ENCODE results near the gene PCSK7.

Gene PCSK7

GRCh38 chr11:117179048-117179999, 52.5 kb downstream of the PCSK7 start:
- Histone ChIP-seq H3K4me1 (ENCODE audit: control insufficient read depth, insufficient read depth, low read length) (peaks cover 23% of the 10 kb centered on the region), H3K27me3 (ENCODE audit: control insufficient read depth, insufficient read depth, low read length) (no peaks in the 10 kb centered on the region), H3K9ac (ENCODE audit: low read length) (peak overlapping the region; percentile 84), H3K36me3 (ENCODE audit: control insufficient read depth, insufficient read depth, low read length) (peaks cover 14% of the 10 kb centered on the region), H3K4me3 (ENCODE audit: low read length) (peak overlapping the region; percentile 92), H3K27ac (ENCODE audit: low read depth, low read length) (peak overlapping the region; percentile 94)

- H3K36me3 ChIP-seq (ENCODE audit: control insufficient read depth, insufficient read depth, low read length), result peaks cover 10% of the 10 kb centered on the region
- peak within 1 kb of the TSS; percentile 84 for H3K9ac ChIP-seq (ENCODE audit: low read length)
- peaks cover 23% of the 10 kb centered on the region for H3K4me1 ChIP-seq (ENCODE audit: control insufficient read depth, insufficient read depth, low read length)
- peak within 1 kb of the TSS; percentile 94 for H3K27ac ChIP-seq (ENCODE audit: low read depth, low read length)
- H3K27me3 ChIP-seq (ENCODE audit: control insufficient read depth, insufficient read depth, low read length), result no peaks in the 10 kb centered on the region
- H3K4me3 ChIP-seq (ENCODE audit: low read length), result peak within 1 kb of the TSS; percentile 92
These were observed 53.5 kb downstream of the PCSK7 start, which contains the start of gene SIDT2 for GRCh38 chr11:117178210-117179034. Gene SIDT2 (plus strand): TSS chr11:117178743. CDS start chr11:117179264, 521 bp downstream.

GRCh38 chr11:117177534-117178209, 54.2 kb downstream of the PCSK7 start:
- peaks cover 23% of the 10 kb centered on the region for H3K4me1 ChIP-seq (ENCODE audit: control insufficient read depth, insufficient read depth, low read length)
- peak overlapping the region; percentile 92 for H3K4me3 ChIP-seq (ENCODE audit: low read length)

GRCh38 chr11:117176186-117176585, 55.7 kb downstream of the PCSK7 start:
- Histone ChIP-seq H3K9ac (ENCODE audit: low read length) (no peak overlapping the region), H3K4me1 (ENCODE audit: control insufficient read depth, insufficient read depth, low read length) (peaks cover 20% of the 10 kb centered on the region), H3K27ac (ENCODE audit: low read depth, low read length) (no peak overlapping the region)

More at GRCh38 chr11:117177534-117178209, 54.2 kb downstream of the PCSK7 start:
- H3K27ac ChIP-seq (ENCODE audit: low read depth, low read length), result peak overlapping the region; percentile 94
- H3K27me3 ChIP-seq (ENCODE audit: control insufficient read depth, insufficient read depth, low read length), result no peaks in the 10 kb centered on the region
- H3K9ac ChIP-seq (ENCODE audit: low read length), result peak overlapping the region; percentile 84
- peaks cover 9% of the 10 kb centered on the region for H3K36me3 ChIP-seq (ENCODE audit: control insufficient read depth, insufficient read depth, low read length)

GRCh38 chr11:117175781-117176180, 56.1 kb downstream of the PCSK7 start:
- H3K4me1 ChIP-seq (ENCODE audit: control insufficient read depth, insufficient read depth, low read length), result peaks cover 16% of the 10 kb centered on the region
- no peak overlapping the region for H3K27ac ChIP-seq (ENCODE audit: low read depth, low read length)
- H3K36me3 ChIP-seq (ENCODE audit: control insufficient read depth, insufficient read depth, low read length), result no peaks in the 10 kb centered on the region
- no peak overlapping the region for H3K9ac ChIP-seq (ENCODE audit: low read length)
- H3K27me3 ChIP-seq (ENCODE audit: control insufficient read depth, insufficient read depth, low read length), result no peaks in the 10 kb centered on the region
- no peak overlapping the region for H3K4me3 ChIP-seq (ENCODE audit: low read length)

More at GRCh38 chr11:117176186-117176585, 55.7 kb downstream of the PCSK7 start:
- no peaks in the 10 kb centered on the region for H3K36me3 ChIP-seq (ENCODE audit: control insufficient read depth, insufficient read depth, low read length)
- H3K27me3 ChIP-seq (ENCODE audit: control insufficient read depth, insufficient read depth, low read length), result no peaks in the 10 kb centered on the region
- H3K4me3 ChIP-seq (ENCODE audit: low read length), result no peak overlapping the region

- Histone ChIP-seq H3K4me1 (ENCODE audit: control insufficient read depth, insufficient read depth, low read length) (peaks cover 17% of the 10 kb centered on the region), H3K27ac (ENCODE audit: low read depth, low read length) (no peak overlapping the region), H3K27me3 (ENCODE audit: control insufficient read depth, insufficient read depth, low read length) (no peaks in the 10 kb centered on the region), H3K9ac (ENCODE audit: low read length) (no peak overlapping the region), H3K36me3 (ENCODE audit: control insufficient read depth, insufficient read depth, low read length) (no peaks in the 10 kb centered on the region), H3K4me3 (ENCODE audit: low read length) (no peak overlapping the region)
These were observed 56.8 kb downstream of the PCSK7 start for GRCh38 chr11:117175104-117175503.

GRCh38 chr11:117172724-117173421, 59.0 kb downstream of the PCSK7 start:
- Histone ChIP-seq H3K4me1 (ENCODE audit: control insufficient read depth, insufficient read depth, low read length) (peaks cover 6% of the 10 kb centered on the region), H3K36me3 (ENCODE audit: control insufficient read depth, insufficient read depth, low read length) (no peaks in the 10 kb centered on the region), H3K4me3 (ENCODE audit: low read length) (no peak overlapping the region), H3K9ac (ENCODE audit: low read length) (no peak overlapping the region), H3K27ac (ENCODE audit: low read depth, low read length) (no peak overlapping the region), H3K27me3 (ENCODE audit: control insufficient read depth, insufficient read depth, low read length) (no peaks in the 10 kb centered on the region)

GRCh38 chr11:117171404-117172061, 60.3 kb downstream of the PCSK7 start:
- peaks cover 6% of the 10 kb centered on the region for H3K4me1 ChIP-seq (ENCODE audit: control insufficient read depth, insufficient read depth, low read length)
- peak overlapping the region; percentile 3 for H3K27ac ChIP-seq (ENCODE audit: low read depth, low read length)
- H3K4me3 ChIP-seq (ENCODE audit: low read length), result no peak overlapping the region
- no peaks in the 10 kb centered on the region for H3K27me3 ChIP-seq (ENCODE audit: control insufficient read depth, insufficient read depth, low read length)
- peaks cover 5% of the 10 kb centered on the region for H3K36me3 ChIP-seq (ENCODE audit: control insufficient read depth, insufficient read depth, low read length)
- no peak overlapping the region for H3K9ac ChIP-seq (ENCODE audit: low read length)

GRCh38 chr11:117171007-117171403, 60.9 kb downstream of the PCSK7 start:
- Histone ChIP-seq H3K27ac (ENCODE audit: low read depth, low read length) (no peak overlapping the region), H3K27me3 (ENCODE audit: control insufficient read depth, insufficient read depth, low read length) (no peaks in the 10 kb centered on the region), H3K36me3 (ENCODE audit: control insufficient read depth, insufficient read depth, low read length) (peaks cover 7% of the 10 kb centered on the region), H3K4me3 (ENCODE audit: low read length) (no peak overlapping the region), H3K4me1 (ENCODE audit: control insufficient read depth, insufficient read depth, low read length) (peaks cover 6% of the 10 kb centered on the region), H3K9ac (ENCODE audit: low read length) (no peak overlapping the region)

- H3K36me3 ChIP-seq (ENCODE audit: control insufficient read depth, insufficient read depth, low read length), result peaks cover 7% of the 10 kb centered on the region
- peak overlapping the region; percentile 22 for H3K27ac ChIP-seq (ENCODE audit: low read depth, low read length)
- H3K9ac ChIP-seq (ENCODE audit: low read length), result no peak overlapping the region
These were observed 61.7 kb downstream of the PCSK7 start for GRCh38 chr11:117170210-117170609.

GRCh38 chr11:117169736-117170135, 62.1 kb downstream of the PCSK7 start:
- Histone ChIP-seq H3K36me3 (ENCODE audit: control insufficient read depth, insufficient read depth, low read length) (peaks cover 7% of the 10 kb centered on the region), H3K9ac (ENCODE audit: low read length) (no peak overlapping the region), H3K27me3 (ENCODE audit: control insufficient read depth, insufficient read depth, low read length) (no peaks in the 10 kb centered on the region), H3K4me1 (ENCODE audit: control insufficient read depth, insufficient read depth, low read length) (peaks cover 6% of the 10 kb centered on the region), H3K4me3 (ENCODE audit: low read length) (no peak overlapping the region), H3K27ac (ENCODE audit: low read depth, low read length) (no peak overlapping the region)

More at GRCh38 chr11:117170210-117170609, 61.7 kb downstream of the PCSK7 start:
- no peak overlapping the region for H3K4me3 ChIP-seq (ENCODE audit: low read length)
- peaks cover 6% of the 10 kb centered on the region for H3K4me1 ChIP-seq (ENCODE audit: control insufficient read depth, insufficient read depth, low read length)
- no peaks in the 10 kb centered on the region for H3K27me3 ChIP-seq (ENCODE audit: control insufficient read depth, insufficient read depth, low read length)

All from rectal smooth muscle tissue (tissue), 1 donor.